Calu3 (cell line): ENCODE measurements around the gene ROCK2. TPM values are rescaled to one million over a fixed set of nuclear protein-coding genes. Genes with fewer than 3 reads are reported as not detected.
"Not testable (repeated sequence)": the region's sequence is repeated elsewhere in the genome, so short reads cannot be mapped to it uniquely, and the experiment has no call there.

Source experiments
- BruUV-seq: library from RNA; stranded (reverse); fragments of 400-500 nt; replicated peaks from 2 replicates; lab custom pipeline; 2021; lab: Mats Ljungman, UMichigan
- CTCF ChIA-PET: fragments of 300-600 bp; sonication (Branson Sonifier 250); formaldehyde crosslinking; loops from one replicate; lab custom pipeline; 2022; ENCODE audit warnings: antibody characterized with exemption; lab: Charles Lee
- DNase-seq: peaks from one replicate; pipeline ENCODE4 v3.0.0; 2022
- H3K27ac Mint-ChIP-seq: one replicate; pipeline ENCODE4 v1.8.0; 2022; ENCODE audit warnings: mixed read lengths; ENCODE audit not compliant: unreplicated experiment
- H3K27me3 Mint-ChIP-seq: one replicate; pipeline ENCODE4 v1.8.0; 2022; ENCODE audit warnings: mixed read lengths; ENCODE audit not compliant: unreplicated experiment
- H3K36me3 Mint-ChIP-seq: one replicate; pipeline ENCODE4 v1.8.0; 2022; ENCODE audit warnings: mild to moderate bottlenecking, moderate library complexity, mixed read lengths; ENCODE audit not compliant: insufficient read depth, unreplicated experiment
- H3K4me1 Mint-ChIP-seq: one replicate; pipeline ENCODE4 v1.8.0; 2022; ENCODE audit warnings: mild to moderate bottlenecking, low read depth, mixed read lengths; ENCODE audit not compliant: unreplicated experiment
- H3K4me3 Mint-ChIP-seq: one replicate; pipeline ENCODE4 v1.8.0; 2022; ENCODE audit warnings: mild to moderate bottlenecking, low read depth, moderate library complexity, mixed read lengths; ENCODE audit not compliant: unreplicated experiment
- H3K9me3 Mint-ChIP-seq: one replicate; pipeline ENCODE4 v1.8.0; 2022; ENCODE audit warnings: low read depth, mixed read lengths; ENCODE audit not compliant: unreplicated experiment
- CTCF ChIP-seq: fragments of 200-600 bp; IDR thresholded peaks from one replicate; pipeline ENCODE4 v1.8.0; 2022; ENCODE audit warnings: antibody characterized with exemption; ENCODE audit not compliant: unreplicated experiment
- intact Hi-C: fragments of 100-400 bp; cut with micrococcal nuclease; formaldehyde crosslinking; loops from one replicate; pipeline ENCODE4 v1.10.0; 2022; ENCODE audit not compliant: unreplicated experiment
- total RNA-seq: library from RNA; stranded (reverse); gene quantifications from 2 replicates; pipeline ENCODE4 v1.2.3, GENCODE V29; 2022

Gene ROCK2
- total RNA-seq, 1 experiment from 2014 or later = 35.3 TPM

- Mint-ChIP-seq H3K9me3 (no peaks in the 10 kb centered on the region), H3K27ac (no peak overlapping the region), H3K27me3 (no peaks in the 10 kb centered on the region), H3K4me3 (no peak overlapping the region), H3K4me1 (peaks cover 6% of the 10 kb centered on the region), H3K36me3 (no peaks in the 10 kb centered on the region)
- BruUV-seq = no TSS peak
- DNase-seq = no peak
- intact Hi-C loops = no loop called here
- CTCF ChIA-PET = interaction anchor here (1.2 to 1.8 kb wide), 2 partner anchors 103 to 176 kb away, joined by 8 to 16 read pairs; a partner anchor contains a TSS
- no peak for TF ChIP-seq CTCF
Observed at GRCh38 chr2:11235583-11235982, 108.9 kb downstream of the ROCK2 start.

- H3K27ac Mint-ChIP-seq = no peak overlapping the region
- H3K9me3 Mint-ChIP-seq = no peaks in the 10 kb centered on the region
- no peaks in the 10 kb centered on the region for H3K27me3 Mint-ChIP-seq
- H3K4me1 Mint-ChIP-seq = no peaks in the 10 kb centered on the region
- no TSS peak for BruUV-seq
- CTCF ChIA-PET = interaction anchor here (0.7 to 1.8 kb wide), 7 partner anchors 102 to 350 kb away, joined by 3 to 16 read pairs (median 4); a partner anchor contains a TSS
- DNase-seq = no peak
- intact Hi-C loops = loop anchor here (1.0 to 5.0 kb wide), 3 partner anchors 108 to 350 kb away; partner anchors contain the start of gene ROCK2
- TF ChIP-seq CTCF = no peak
- no peaks in the 10 kb centered on the region for H3K36me3 Mint-ChIP-seq
- no peak overlapping the region for H3K4me3 Mint-ChIP-seq
Observed at GRCh38 chr2:11234309-11234708, 110.1 kb downstream of the ROCK2 start.

GRCh38 chr2:11231193-11231592 is 113.2 kb downstream of the ROCK2 start:
- H3K4me1 Mint-ChIP-seq, DNase-seq, H3K36me3 Mint-ChIP-seq, H3K9me3 Mint-ChIP-seq, BruUV-seq, H3K27me3 Mint-ChIP-seq, H3K27ac Mint-ChIP-seq, H3K4me3 Mint-ChIP-seq, CTCF ChIA-PET: not testable (repeated sequence)
- intact Hi-C loops = loop anchor here (5.0 kb wide), 1 partner anchor 111 kb away; the partner anchor contains the start of gene ROCK2

GRCh38 chr2:11228692-11229091 is 115.7 kb downstream of the ROCK2 start:
- TF ChIP-seq CTCF = no peak
- DNase-seq = no peak
- no peak overlapping the region for H3K4me3 Mint-ChIP-seq
- H3K27ac Mint-ChIP-seq = no peak overlapping the region
- no peaks in the 10 kb centered on the region for H3K4me1 Mint-ChIP-seq
- intact Hi-C loops = no loop called here
- H3K9me3 Mint-ChIP-seq = no peaks in the 10 kb centered on the region
- H3K36me3 Mint-ChIP-seq = peaks cover 6% of the 10 kb centered on the region
- no TSS peak for BruUV-seq
- CTCF ChIA-PET = no interaction called here
- H3K27me3 Mint-ChIP-seq = no peaks in the 10 kb centered on the region

DNA sequence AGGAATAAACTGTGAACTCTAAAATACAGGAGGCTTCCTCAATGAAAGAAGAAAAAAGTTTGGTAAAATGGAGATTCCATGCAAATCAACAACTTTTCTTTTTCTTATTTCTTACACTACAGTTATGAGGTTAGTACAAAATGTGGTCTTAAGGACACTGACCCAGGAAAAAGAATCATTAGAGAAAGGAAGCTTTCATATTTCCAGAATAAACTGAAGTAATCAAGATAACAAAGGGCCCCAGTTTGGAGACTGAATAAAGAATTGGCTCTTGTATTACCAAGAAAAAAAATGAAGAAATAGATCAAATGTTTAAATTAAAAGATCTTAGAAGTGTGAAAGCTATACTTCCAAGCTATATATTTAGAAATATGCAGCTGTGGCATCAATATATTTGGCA is 116.8 kb downstream of the ROCK2 start:
- CTCF ChIA-PET = no interaction called here
- H3K27ac Mint-ChIP-seq = no peak overlapping the region
- H3K9me3 Mint-ChIP-seq = no peaks in the 10 kb centered on the region
- intact Hi-C loops = no loop called here
- no peak for TF ChIP-seq CTCF
- H3K4me1 Mint-ChIP-seq = no peaks in the 10 kb centered on the region
- DNase-seq = no peak
- no peak overlapping the region for H3K4me3 Mint-ChIP-seq
- H3K36me3 Mint-ChIP-seq = peaks cover 6% of the 10 kb centered on the region
- no TSS peak for BruUV-seq
- H3K27me3 Mint-ChIP-seq = no peaks in the 10 kb centered on the region
